GM21737 (cell line): ENCODE measurements around the gene MROH2A.

ENCODE experiments used
- ATAC-seq: cut with Tn5 transposase; IDR thresholded peaks from one replicate; pipeline ENCODE4 v1.9.1; 2021; ENCODE audit warnings: mild to moderate bottlenecking, moderate library complexity; ENCODE audit not compliant: unreplicated experiment

MROH2A gene

DNA sequence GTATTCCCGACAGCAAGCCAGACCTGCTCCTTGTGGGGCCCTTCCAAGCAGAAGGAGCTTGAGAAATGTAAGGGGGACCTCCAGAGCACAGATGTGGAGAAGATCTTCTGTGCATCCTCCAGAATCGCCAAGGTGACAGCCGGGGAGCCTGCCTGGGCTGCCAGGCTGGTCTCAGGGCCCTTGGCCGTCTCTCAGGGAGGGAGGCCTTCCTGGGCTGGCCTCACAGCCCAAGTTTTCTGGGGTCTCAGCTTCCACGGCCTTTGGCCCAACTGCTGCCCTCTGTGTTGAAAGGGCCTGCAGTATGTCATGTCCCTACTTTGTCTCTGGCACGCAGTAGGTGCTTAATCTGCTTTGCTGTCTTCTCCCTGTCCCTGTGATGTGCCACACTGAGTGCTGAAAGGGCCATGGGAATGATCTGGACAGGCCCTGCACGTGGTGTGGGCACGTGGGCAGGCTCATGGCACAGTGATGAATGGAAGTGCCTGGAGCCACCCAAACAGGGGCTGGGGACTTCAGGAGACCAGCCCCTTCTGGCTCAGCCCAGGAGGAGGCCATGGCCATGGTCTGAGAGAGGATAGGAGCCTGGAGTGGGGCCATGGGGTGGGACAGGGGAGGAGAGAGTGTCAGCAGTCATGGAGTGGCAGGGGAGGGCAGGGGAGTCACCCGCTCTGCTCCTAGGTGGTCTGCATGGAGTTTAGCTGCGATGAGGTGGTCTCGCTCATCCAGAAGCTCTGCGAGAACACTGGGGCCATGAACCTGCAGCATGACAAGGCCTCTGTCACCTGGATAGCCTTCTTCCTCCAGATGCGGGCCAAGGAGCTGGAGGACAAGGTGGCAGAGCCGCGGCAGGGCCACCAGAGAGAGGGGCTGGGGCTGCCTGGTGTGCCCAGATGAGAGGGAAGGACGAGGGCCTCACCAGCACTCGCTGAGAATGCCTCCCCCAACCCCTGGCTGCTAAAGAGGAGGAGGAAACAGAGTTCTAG is 40.8 kb downstream of the MROH2A start:
- ATAC-seq, result no peak

DNA sequence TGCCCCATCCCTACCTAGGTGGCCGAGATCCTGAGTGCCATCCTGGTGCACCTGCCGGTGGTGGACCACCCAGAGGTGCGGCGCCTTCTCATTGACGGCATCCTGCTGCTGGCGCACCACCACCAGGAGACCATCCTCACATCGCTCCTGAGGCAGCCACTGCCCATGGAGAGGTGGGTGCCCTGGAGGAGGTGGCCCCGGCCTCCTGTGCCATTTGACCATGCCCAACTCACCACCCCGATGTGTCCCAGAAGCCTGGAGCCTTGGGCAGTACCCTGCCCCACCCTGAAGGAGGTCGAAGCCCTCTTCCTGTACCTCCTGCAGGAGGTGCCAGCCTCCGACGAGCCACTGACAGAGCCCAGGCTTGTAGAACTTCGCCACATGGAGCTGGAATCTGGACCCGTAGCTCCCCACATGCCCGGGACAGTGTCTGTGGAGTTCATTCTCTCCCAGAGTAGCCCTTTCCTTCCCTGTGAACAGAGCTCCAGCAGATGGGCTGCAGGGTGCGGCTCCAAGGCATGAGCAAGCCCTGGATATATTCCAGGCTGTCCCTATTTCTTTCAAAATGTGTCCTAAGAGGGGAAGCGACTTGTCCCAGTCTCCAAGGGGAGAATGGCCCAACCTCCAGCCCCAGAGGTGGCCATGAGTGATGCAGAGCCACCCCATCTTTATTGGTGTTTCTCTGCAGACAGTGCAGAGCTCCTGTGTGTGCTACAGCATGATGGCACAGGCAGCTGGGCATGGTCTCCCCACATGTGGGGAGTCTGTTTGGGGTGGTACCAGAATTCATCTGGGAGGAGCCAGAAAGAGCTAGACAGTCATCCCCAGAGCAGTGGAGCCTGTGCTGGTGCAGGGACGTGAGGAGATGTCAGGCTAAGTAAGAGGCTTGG is 42.0 kb downstream of the MROH2A start:
- ATAC-seq, result no peak

DNA sequence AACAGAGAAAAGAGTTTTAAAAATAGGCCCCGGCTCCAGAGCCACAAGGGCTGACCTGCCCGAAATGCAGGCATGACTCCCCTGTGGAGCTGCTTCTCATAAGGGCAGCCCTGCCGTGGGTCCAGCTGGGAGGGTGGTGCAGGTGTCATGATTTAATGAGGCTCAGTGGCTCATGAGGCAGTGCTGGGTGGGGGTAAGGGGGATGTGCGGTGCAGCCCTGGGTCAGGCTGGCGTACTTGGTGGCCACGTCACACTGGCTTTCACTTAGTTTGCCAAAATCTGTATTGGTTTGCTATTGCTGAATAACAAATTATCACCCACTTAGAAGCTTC is 42.6 kb downstream of the MROH2A start:
- no peak for ATAC-seq

DNA sequence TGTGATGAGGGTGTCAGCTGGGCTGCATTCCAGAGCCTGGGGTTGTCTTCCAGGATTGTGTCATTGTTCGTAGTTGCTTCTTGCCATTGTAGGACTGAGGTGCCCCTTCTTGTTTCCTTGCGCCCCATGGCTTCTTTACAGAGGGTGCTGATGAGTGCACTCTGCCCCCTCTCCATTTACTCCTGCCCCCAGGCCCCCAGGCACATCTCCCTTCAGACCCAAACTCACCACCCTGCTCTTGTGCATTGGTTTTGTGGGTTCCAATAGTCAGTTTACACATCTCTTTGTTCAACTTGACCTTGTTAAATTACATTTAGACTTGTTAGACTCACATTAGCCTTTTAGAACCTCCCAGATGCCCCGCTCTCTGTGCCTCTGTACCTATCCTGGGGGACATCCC is 43.1 kb downstream of the MROH2A start:
- ATAC-seq, result no peak

DNA sequence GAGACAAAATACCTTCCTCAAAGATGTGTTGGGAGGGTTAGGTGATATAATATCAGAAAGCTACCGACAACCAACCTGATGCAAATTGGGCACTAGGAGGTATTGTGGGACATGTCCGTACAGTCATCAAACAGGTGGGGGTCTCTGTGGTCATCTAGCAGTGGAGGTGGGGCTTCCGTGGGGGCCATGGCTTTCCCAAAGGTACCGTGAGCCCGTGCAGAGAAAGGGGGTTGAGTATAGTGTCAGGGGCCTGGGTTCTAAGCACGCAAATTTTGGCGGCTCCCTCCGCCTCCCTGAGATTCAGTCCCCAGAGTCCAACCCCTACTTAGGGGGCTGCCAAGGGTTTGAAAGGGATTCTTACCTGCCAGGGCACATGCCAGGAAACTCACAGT is 43.6 kb downstream of the MROH2A start:
- no peak for ATAC-seq

DNA sequence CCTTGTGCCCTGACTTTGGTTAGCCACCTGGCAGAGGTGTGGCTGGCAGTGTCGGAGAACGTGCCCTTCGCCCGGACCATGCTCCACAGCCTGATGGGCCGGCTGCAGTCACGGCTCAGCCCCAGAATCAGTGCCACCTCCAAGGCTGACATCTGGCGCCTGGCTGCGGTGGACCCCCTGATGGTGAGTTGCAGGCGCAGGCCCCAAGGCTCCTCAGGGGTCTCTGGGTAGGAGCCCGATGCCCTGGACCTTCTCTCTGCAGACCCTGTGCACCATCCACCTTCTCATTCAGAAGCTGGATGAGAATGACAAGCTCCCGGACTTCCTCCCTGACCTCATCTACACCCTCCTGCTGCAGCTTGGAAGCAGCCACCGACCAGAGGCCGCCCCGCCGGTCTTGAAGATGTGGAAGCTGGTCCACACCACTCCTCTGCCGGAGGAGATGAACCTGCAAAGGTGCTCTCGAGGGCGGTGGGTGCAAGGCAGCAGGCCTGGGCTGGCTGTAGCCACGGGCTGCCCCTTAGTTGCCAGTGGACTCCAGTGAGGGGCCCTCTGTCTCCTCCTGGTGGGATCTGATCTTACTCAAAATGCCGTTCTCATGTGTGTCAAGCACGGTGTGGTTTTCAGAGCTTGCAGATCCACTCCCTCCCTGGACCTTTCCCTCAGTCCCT is 44.1 kb downstream of the MROH2A start:
- no peak for ATAC-seq

DNA sequence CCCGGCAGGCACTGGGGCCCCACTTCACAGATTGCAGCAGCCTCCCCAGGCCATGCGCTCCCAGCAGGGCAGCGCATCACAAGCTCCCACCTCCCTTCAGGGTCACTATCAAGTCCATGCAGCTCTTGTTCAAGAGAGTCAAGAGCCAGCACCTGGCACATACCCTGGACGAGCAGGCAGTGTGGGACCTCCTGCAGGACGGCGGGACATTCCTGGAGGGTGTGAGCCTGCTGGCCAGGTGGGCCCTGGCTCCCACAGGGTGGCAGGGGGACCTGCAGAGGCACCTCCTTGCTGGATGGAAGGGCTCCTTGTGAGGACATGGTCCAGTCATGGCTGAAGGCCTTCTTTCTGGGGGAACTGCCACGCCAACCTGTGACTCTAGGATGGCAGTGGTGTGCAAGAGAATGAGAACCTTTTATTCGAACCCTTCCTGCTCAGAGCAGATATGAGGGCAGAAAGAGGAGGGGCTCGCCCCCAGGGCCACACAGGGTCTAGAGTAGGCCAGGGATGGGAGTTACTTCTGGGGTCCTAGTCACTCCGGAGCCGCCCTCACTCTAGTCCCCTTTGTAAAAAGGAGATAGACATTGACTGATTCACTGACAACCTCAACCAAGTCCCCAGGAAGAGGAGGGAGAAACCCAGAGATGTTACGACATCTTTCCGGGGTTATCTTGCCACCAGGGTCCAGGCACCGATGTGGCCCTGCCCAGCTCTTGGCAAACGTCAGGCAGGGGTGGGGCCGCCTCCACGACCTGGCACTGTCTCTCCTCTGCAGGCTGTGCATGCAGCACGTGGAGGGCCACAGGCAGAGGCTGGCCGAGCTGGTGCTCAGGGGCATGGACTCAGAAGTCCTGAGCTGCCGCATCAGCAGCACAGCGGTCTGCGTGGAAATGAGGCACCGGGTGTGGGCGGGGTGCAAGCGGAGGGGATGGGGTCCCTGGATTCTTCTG is 44.9 kb downstream of the MROH2A start:
- no peak for ATAC-seq

DNA sequence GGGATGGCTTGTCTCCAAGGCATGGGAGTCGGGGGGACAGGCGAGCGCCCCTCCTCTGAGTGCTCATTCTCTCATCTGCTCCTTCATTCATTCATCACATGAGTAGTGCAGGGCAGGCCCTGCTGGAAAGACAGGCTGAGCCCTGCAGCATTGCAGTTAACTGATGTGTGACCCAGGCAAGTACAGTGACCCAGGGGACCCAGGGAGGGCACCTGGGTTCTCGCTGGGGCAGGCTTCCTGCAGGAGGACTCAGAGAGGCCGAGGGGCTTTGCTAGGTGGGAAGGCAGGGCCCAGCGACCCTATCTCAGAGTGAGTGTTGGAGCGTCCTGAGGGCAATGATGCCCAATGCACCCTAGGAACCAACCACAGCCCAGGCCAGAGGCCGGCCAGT is 45.6 kb downstream of the MROH2A start:
- ATAC-seq, result no peak

DNA sequence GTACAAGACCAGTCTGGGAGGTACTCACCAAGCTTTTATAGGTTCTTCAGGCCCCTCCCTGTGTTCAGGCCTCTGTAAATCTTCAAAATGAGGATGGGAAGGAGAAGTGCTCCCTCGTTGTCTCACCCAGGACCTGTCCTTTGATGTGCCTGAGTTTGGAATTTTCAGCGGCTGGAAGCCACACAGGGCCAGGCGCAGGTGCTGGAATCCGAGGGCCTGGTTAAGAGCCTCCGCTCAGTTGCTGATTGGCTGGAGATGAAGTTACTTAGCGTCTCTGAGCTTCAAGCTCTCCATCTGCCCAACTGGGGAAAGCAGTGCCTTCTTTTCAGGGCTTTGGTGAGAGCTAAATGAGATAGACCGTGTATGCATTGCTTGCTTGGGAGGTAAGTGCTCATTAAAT is 46.2 kb downstream of the MROH2A start:
- no peak for ATAC-seq

DNA sequence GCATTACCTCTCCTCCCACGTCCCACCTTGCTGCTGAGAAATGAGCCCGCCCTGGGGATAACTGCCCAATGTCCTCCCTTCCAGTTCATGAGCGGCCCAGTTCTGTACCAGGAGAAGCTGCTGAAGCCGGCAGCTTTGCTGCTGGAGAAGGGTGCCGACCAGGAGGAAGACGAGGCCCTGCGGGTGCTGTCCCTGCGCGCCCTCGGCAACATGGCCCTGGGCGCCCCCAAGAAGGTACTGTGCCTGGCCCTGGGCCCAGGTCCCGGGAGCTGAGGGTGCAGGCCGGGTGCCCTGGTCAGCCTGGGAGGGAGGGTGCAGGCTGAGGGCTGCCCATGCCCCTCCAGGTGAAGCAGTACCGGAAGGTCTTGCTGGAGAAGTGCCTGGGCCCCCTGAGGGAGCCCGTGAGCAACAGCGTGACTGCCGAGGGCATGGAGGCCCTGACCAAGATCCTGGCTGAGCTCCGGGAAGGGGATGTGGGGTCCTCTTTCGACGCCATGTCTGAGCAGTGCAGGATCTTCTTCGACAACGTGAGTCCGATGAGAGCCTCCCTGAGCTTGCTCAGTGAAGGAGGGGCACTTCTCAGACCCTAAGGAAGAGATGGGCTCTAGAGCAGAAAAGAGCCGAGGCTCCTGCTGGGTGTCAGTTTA is 50.5 kb downstream of the MROH2A start:
- ATAC-seq, result no peak

DNA sequence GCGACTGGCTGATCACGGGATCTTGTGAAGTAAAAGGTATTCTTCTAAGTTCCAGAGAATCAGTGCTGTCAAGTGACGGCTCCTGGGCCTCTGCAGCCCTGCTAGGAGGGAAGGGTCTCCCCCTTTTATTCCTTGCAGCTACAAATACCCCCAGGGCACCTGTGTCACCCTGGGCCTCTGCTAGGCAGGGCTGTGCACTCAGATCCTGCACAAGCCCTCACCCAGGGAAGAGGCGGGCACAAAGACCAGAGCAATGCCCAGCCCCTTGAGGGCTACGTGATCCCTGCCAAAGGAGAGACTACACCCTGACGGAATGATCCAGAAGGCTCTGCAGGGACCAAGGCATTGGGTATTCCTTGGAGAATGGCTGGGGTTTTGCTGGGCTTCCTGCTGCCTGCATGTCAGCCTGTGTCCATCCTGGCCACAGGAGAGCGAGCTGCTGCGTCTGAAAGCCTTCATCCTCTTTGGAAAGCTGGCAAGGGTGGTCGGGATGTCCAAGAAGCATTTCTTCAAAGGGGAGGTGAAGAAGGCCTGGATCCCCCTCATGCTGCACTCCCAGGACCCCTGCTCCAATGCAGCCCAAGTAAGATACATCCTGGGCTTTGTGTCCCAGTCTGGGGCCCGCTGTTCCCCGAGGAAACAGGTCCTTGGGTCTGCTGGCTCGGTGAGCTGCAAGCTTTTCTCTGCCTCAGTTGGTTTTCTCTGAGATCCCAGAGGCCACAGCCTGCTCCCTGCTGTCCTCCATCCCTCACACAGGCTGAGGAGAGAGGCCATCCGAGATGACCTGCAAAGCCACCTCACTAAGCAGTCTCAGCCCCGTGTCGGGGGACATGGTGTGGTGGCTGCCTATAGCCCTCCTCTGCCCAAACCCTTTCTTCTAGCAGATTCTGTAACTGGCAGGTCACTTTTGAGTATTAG is 51.3 kb downstream of the MROH2A start:
- ATAC-seq, result no peak

DNA sequence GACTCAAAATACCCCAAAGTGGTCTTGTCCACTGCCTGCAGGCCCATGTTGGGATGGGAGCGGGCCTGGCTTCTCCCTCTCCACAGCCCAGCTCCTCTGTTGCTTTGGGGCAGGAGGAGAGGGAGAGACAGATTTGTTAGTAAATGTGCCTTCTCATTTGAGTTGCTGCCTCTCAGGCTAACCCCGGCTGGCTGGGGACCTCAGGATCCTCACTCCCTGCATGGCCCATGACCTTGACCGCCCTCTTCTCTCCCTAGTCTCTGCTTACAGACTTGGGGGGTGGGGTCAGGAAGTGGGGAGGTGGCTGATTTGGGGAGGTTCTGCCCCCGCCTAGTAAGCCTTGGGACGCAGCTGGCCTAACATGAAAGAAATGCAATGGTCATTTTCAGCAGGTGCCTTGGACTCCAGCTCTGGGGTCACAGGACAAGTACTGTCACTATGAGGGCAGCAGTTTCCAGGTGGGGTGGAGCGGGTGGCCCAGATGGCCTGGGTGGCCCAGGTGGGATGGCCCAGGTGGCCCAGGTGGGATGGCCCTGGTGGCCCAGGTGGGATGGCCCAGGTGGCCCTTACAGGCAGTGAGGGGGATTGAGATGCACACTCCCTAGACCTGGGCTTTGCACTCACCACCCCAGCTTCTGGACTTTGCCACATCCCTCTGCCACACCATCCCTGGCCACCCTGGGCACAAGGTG is 52.1 kb downstream of the MROH2A start:
- no peak for ATAC-seq

DNA sequence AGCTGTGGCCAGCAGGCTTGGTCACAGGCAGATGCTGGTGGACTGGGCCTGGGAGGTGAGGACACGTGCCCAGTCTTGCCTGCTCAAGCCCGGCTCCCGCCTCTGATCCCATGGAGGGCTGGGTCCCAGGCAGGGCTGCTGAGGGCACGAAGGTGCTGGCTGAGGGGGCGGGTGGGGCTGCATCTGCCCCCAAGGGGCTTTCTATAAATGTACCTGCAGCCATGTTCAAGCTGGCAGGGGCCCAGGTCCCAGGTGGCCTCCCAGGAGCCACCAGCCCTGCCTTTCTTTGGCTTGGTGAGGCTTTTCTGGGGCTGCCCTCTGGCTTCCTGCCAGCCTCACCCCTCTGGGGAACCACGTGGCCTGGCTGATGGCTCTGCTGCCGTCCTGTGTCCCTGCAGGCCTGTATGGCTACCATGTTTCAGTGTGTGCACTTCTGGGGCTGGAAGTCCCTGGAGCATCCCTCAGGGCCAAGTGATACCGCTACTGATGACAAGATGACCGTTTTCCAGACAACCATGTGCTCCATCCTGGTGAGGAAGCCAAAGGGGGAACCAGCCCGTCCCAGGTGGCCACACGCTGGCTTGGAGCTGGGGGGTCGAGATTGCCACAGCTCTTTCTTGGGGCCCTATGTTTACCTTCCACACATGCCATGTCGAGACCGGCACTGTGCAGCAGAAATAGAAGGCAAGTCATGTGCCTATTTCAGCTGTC is 53.0 kb downstream of the MROH2A start:
- ATAC-seq, result no peak

DNA sequence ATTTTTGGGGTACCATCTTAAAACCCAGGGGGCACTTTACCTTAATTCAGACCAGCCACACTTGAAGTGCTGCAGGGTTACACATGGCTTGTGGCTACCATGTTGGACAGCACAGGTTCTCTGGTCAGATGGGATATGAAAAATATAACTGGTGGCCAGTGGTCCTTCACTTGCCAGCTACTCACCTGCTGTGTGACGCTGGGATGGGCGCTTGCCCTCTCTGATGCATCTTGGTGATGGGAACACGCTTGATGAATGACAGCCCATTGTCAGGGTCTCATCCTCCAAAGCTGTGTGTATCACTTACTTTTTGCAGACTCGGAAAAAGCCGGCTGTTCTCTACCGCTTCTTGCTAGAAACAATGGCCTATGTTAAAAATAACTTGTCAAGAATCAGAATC is 53.7 kb downstream of the MROH2A start:
- ATAC-seq, result no peak

DNA sequence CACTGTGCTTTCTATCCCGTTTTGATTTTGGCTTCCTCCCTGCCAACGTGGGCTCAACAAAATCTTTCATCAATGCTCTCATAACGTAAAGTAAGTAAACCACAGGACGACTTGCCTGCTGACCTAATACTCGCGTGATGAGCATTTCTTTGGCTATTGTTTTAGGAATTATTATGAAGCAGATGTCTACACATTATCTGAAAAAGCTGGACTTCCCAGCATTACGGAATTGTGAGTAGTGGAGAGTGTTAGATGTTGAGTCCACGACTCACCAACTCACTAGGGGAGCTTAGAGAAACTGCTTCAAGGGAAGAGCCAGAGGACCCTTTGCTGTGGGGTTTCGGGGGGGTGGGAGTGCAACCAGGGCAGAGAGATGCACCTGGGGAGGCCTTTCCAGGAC is 54.3 kb downstream of the MROH2A start:
- ATAC-seq, result no peak

DNA sequence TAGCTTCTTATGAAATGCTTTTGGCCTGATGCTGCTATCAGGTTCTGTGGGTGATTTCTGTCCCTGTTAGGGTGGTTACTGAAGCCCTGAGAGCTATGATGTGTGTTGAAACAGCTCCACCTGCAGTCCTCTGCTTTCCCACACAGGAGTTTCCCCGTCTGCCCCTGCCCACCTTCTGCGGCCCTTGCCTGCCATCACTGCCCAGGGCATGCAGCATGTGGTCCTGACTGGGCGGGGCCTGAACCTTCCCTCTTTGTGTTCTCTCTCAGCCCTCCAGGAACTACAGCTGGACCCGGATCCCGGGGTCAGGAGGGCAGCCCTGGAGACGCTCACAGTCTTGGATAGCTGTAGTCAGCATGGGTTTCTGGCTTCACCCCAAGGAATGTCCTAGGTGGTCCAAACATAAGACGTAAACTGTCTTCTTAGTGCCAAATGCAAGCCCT is 54.8 kb downstream of the MROH2A start:
- no peak for ATAC-seq

DNA sequence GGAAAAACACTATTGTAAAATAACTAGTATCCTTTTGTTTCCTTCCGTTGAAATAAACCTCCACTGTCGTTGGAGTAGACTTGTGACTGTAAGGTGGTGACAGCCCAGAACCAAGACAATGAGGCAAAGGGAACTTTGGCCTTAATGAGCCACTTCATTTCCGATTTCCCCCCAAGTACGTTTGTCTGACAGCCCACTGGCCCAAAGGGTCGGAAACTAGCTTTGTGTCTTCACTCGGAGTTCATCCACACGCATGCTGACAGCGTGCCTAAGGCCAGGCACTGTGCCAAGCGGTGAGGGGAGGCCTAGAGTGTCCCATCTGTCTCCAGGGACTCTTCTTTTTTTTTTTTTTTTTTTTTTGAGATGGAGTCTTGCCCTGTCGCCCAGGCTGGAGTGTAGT is 55.2 kb downstream of the MROH2A start:
- no peak for ATAC-seq
